Measurements from ENCODE around the gene ACOT12. TPM values are rescaled to one million over a fixed set of nuclear protein-coding genes. Genes with fewer than 3 reads are reported as not detected.

The ACOT12 gene
- total and polyA plus RNA-seq, 2 of the 13 experiments (the other 11 are each of a cell fraction or from before 2014, with no cell fraction given), result not detected

- no peak overlapping the region for H3K4me2 ChIP-seq (ENCODE audit: low read depth, low read length)
- H2AFZ ChIP-seq (ENCODE audit: low read length), result no peak overlapping the region
- 49% methylated on average over 7 of the region's 7 CpGs for WGBS (ENCODE audit: low lambda C conversion rate)
- H3K27ac ChIP-seq (ENCODE audit: extremely low read length, insufficient read depth, low read length), result no peak overlapping the region
- H3K4me3 ChIP-seq (replicated peaks in 1 of 3; ENCODE audit: insufficient read depth in 1 of 3, low read depth in 2 of 3, low read length in 3 of 3), result no peak overlapping the region
- no peaks in the 10 kb centered on the region for H4K20me1 ChIP-seq (ENCODE audit: insufficient read depth, low read length)
- no TSS peak for BruUV-seq (replicated peaks)
- H3K79me2 ChIP-seq (ENCODE audit: insufficient read depth, low read length), result no peaks in the 10 kb centered on the region
- no peaks in the 10 kb centered on the region for H3K36me3 ChIP-seq (replicated peaks in 1 of 2; ENCODE audit: control insufficient read depth in 1 of 2, insufficient read depth in 2 of 2, low read length in 2 of 2)
- CTCF ChIA-PET (ENCODE audit: low intra/inter-chr PET ratio, low total read pairs), result no interaction called here
- H3K9me3 ChIP-seq (ENCODE audit: low read length), result no peaks in the 10 kb centered on the region
- POLR2A ChIA-PET, result no interaction called here
- intact Hi-C loops (cut with micrococcal nuclease; ENCODE audit: unreplicated experiment) (no loop called here), in situ Hi-C loops (cut with HindIII; ENCODE audit: extremely low pct_ligation_motif_present, low pct_unique_long_range_greater_than_20kb) (no loop called here)
- DNase-seq (ENCODE audit: low spot score), result no peak
- H3K27me3 ChIP-seq (ENCODE audit: control insufficient read depth in 1 of 2, insufficient read depth in 2 of 2, low read length in 2 of 2), result no peaks in the 10 kb centered on the region
- H3K4me1 ChIP-seq (ENCODE audit: insufficient read depth, low read length), result peaks cover 18% of the 10 kb centered on the region
- FAIRE-seq, result no peak
- TF ChIP-seq SRSF9 (IDR thresholded peaks at IDR 0.05; ENCODE audit: borderline replicate concordance, insufficient read depth, low read depth, low read length, poor library complexity, severe bottlenecking) (no peak), MBD4 (IDR thresholded peaks at IDR 0.05; ENCODE audit: borderline replicate concordance, low read length) (no peak), PHB2 (IDR thresholded peaks at IDR 0.05; ENCODE audit: partially characterized antibody) (no peak), ZBTB14 (CRISPR knock-in tag; IDR thresholded peaks at IDR 0.05) (no peak), CTCF (CRISPR knock-in tag; IDR thresholded peaks at IDR 0.05) (no peak), KDM3A (CRISPR knock-in tag; IDR thresholded peaks at IDR 0.05; ENCODE audit: low read depth) (no peak), ZNF776 (CRISPR knock-in tag; IDR thresholded peaks at IDR 0.05) (no peak), ZNF235 (CRISPR knock-in tag; IDR thresholded peaks at IDR 0.05; ENCODE audit: borderline replicate concordance) (no peak), HDAC2 (CRISPR knock-in tag; IDR thresholded peaks at IDR 0.05) (no peak), NKX3-1 (CRISPR knock-in tag; IDR thresholded peaks at IDR 0.05) (no peak)
- no peak for ATAC-seq
- H3K9ac ChIP-seq (ENCODE audit: insufficient read depth, low read depth, low read length), result no peak overlapping the region
Measured at GRCh38 chr5:81405126-81405891, 11.4 kb upstream of the ACOT12 start.
